SU-DHL-6 (cell line): ENCODE data around the gene GDPD2.

ENCODE experiments used
- H2AFZ ChIP-seq: fragments of 200-600 bp; sonication (generic); 2 replicates; pipeline ENCODE4 v1.6.1; 2014; ENCODE audit warnings: low read depth, mild to moderate bottlenecking, moderate library complexity, mixed read lengths, antibody characterized with exemption, low read length; ENCODE audit not compliant: severe bottlenecking
- H3F3A ChIP-seq: fragments of 200-600 bp; shearing (Covaris generic); 2 replicates; pipeline ENCODE4 v1.6.0; 2016; ENCODE audit warnings: antibody characterized with exemption, mild to moderate bottlenecking; ENCODE audit not compliant: insufficient read depth
- H3K27ac ChIP-seq: fragments of 200-600 bp; sonication (generic); 2 replicates; pipeline ENCODE4 v1.5.1; 2016; ENCODE audit warnings: low read depth, mild to moderate bottlenecking, low read length, moderate library complexity, mixed read lengths
- H3K27me3 ChIP-seq: fragments of 200-600 bp; sonication (generic), shearing (Covaris generic); 2 replicates; pipeline ENCODE4 v1.6.0; 2014; ENCODE audit warnings: mild to moderate bottlenecking, low read length
- H3K36me3 ChIP-seq: fragments of 200-600 bp; sonication (generic); 2 replicates; pipeline ENCODE4 v1.6.1; 2014; ENCODE audit warnings: mild to moderate bottlenecking, low read length, mixed read lengths
- H3K4me2 ChIP-seq: fragments of 300-600, 200-600 bp; shearing (Covaris generic), sonication (generic); 2 replicates; pipeline ENCODE4 v1.6.0; 2014; ENCODE audit warnings: low read length, low read depth, mild to moderate bottlenecking; ENCODE audit not compliant: poor library complexity, severe bottlenecking
- H3K4me3 ChIP-seq: fragments of 200-600 bp; sonication (generic); 2 replicates; pipeline ENCODE4 v1.5.1; 2014; ENCODE audit warnings: antibody characterized with exemption, low read length, mild to moderate bottlenecking, mixed read lengths; ENCODE audit not compliant: insufficient read depth, poor library complexity, severe bottlenecking
- H3K79me2 ChIP-seq: fragments of 200-600 bp; sonication (generic); 2 replicates; pipeline ENCODE4 v1.6.1; 2014; ENCODE audit warnings: mild to moderate bottlenecking, low read length, moderate library complexity; ENCODE audit not compliant: insufficient read depth
- H3K9ac ChIP-seq: fragments of 200-600 bp; sonication (generic); 2 replicates; pipeline ENCODE4 v1.7.0; 2014; ENCODE audit warnings: mild to moderate bottlenecking, low read length
- H3K9me2 ChIP-seq: fragments of 200-600 bp; sonication (generic); replicated peaks from 2 replicates; pipeline ENCODE4 v1.6.1; 2014; ENCODE audit warnings: low read length; ENCODE audit not compliant: insufficient read depth
- H3K9me3 ChIP-seq: fragments of 200-600 bp; sonication (generic); 2 replicates; pipeline ENCODE4 v1.6.1; 2014; ENCODE audit warnings: low read length, mixed read lengths; ENCODE audit not compliant: insufficient read depth
- H4K20me1 ChIP-seq: fragments of 200-600 bp; sonication (generic); 2 replicates; pipeline ENCODE4 v1.6.1; 2014; ENCODE audit warnings: low read depth, mild to moderate bottlenecking, antibody characterized with exemption, low read length, moderate library complexity, mixed read lengths
- CTCF ChIP-seq: fragments of 200-600 bp; sonication (generic); IDR thresholded peaks from one replicate; pipeline ENCODE4 v1.5.1; 2017; ENCODE audit warnings: antibody characterized with exemption, mild to moderate bottlenecking, low read length, moderate library complexity; ENCODE audit not compliant: insufficient read depth, poor library complexity, severe bottlenecking
- EZH2phosphoT487 ChIP-seq: fragments of 200-600 bp; sonication (generic), shearing (Covaris generic); conservative IDR thresholded peaks from 2 replicates; pipeline ENCODE4 v1.6.1; 2018; ENCODE audit warnings: mild to moderate bottlenecking, antibody characterized with exemption, low read length, moderate library complexity, mixed read lengths

The GDPD2 gene

GRCh38 chrX:70476934-70477733, 54.0 kb downstream of the GDPD2 start:
- H3K4me3 ChIP-seq: no peak overlapping the region
- no peak overlapping the region for H2AFZ ChIP-seq

DNA sequence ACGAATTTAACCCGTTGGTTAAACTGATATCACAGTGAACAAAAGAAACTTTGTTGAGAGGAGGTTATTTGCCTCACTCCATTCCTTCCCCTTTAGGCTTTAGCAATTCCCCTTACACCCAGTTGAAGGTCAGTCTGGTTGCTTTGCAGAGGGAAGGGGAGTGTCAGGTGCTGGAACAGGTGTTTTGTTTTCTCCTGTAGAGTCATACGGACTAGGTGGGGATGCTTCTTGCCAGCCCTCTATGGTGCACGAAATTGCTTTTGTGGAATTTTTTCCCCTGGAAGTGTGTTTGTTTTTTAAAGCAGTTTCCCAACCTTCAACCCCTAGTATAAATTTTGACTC, 54.6 kb downstream of the GDPD2 start:
- Histone ChIP-seq H3K4me3 (no peak overlapping the region), H3K9me2 (no peaks in the 10 kb centered on the region), H3K36me3 (no peaks in the 10 kb centered on the region), H3K4me2 (no peak overlapping the region), H3K79me2 (no peaks in the 10 kb centered on the region), H4K20me1 (no peaks in the 10 kb centered on the region), H3K27me3 (no peaks in the 10 kb centered on the region), H3F3A (no peaks in the 10 kb centered on the region), H3K9ac (no peak overlapping the region), H3K9me3 (no peaks in the 10 kb centered on the region), H3K27ac (no peak overlapping the region), H2AFZ (no peak overlapping the region)
- TF ChIP-seq EZH2phosphoT487 (no peak), CTCF (no peak)

More at GRCh38 chrX:70476934-70477733, 54.0 kb downstream of the GDPD2 start:
- H3F3A ChIP-seq: no peaks in the 10 kb centered on the region
- H3K79me2 ChIP-seq: no peaks in the 10 kb centered on the region
- no peak overlapping the region for H3K9ac ChIP-seq
- H4K20me1 ChIP-seq: no peaks in the 10 kb centered on the region
- no peaks in the 10 kb centered on the region for H3K9me2 ChIP-seq
- no peaks in the 10 kb centered on the region for H3K27me3 ChIP-seq
- no peak overlapping the region for H3K4me2 ChIP-seq
- H3K27ac ChIP-seq: no peak overlapping the region
- TF ChIP-seq CTCF (no peak), EZH2phosphoT487 (no peak)
- no peaks in the 10 kb centered on the region for H3K9me3 ChIP-seq
- no peaks in the 10 kb centered on the region for H3K36me3 ChIP-seq

DNA sequence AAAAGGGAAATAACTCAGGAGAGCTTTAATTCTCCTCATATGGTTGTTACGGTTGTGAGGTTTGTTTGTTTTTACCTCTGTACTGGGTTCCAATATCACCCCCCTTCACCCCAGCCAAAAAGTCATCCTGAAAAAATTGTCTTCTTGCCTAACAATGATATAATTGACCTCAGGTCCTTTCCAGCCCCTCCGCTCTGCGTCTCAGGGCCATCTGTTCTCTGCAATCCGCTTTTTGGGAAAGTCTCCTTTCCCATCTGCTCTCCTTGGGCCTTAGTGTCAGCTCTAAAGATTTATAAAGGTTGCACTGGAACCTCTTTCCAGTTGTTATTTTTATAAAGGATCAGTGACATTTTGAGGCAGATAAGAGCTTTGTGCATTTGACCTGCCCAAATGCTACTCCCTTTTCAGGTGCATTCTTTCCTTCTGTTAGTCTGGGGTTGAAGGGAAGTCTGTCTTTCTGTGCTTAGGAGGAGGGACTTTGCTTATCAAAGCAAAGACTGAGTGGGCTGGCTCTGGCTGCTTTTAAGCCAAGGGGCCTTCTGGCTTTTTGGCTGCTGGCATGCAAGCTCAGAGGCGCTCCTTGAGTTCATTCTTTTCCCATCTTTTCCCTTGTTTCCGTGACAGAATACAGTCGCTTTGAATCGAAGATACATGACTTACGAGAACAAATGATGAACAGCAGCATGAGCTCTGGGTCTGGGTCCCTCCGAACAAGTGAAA, 55.6 kb downstream of the GDPD2 start:
- no peak overlapping the region for H3K27ac ChIP-seq
- no peaks in the 10 kb centered on the region for H3K27me3 ChIP-seq
- no peaks in the 10 kb centered on the region for H3K36me3 ChIP-seq
- H3K9me3 ChIP-seq: no peaks in the 10 kb centered on the region
- H3K9ac ChIP-seq: no peak overlapping the region
- H3K79me2 ChIP-seq: no peaks in the 10 kb centered on the region
- H3F3A ChIP-seq: no peaks in the 10 kb centered on the region
- H2AFZ ChIP-seq: no peak overlapping the region
- no peaks in the 10 kb centered on the region for H4K20me1 ChIP-seq
- no peak overlapping the region for H3K4me3 ChIP-seq
- no peak overlapping the region for H3K4me2 ChIP-seq
- no peaks in the 10 kb centered on the region for H3K9me2 ChIP-seq
- TF ChIP-seq CTCF: no peak
- TF ChIP-seq EZH2phosphoT487: no peak
